Fibroblast of the aortic adventitia (primary cell): ENCODE results near the gene SP140L. TPM values are rescaled to one million over a fixed set of nuclear protein-coding genes. Genes with fewer than 3 reads are reported as not detected.
"Not testable (repeated sequence)": the region's sequence is repeated elsewhere in the genome, so short reads cannot be mapped to it uniquely, and the experiment has no call there.

ENCODE experiments used
- DNase-seq: peaks from one replicate; pipeline ENCODE4 v3.0.0-alpha.2; 2010; ENCODE audit warnings: low read depth
- H3K4me3 ChIP-seq: 2 replicates; pipeline ENCODE4 v1.5.1; 2011; ENCODE audit warnings: low read depth, mild to moderate bottlenecking, control low read depth, low read length, moderate library complexity
- total RNA-seq: library from RNA; depleted of rRNA; stranded (reverse); fragments of >200 nt; gene quantifications from 2 replicates; pipeline ENCODE4 v1.2.3, GENCODE V29; 2012; ENCODE audit warnings: low replicate concordance
- TF ChIP-seq, protein P1 (sequence below): IDR thresholded peaks from 2 replicates; pipeline ENCODE4 v1.5.1; 2011; ENCODE audit warnings: mild to moderate bottlenecking, low read length, control low read depth, inconsistent platforms; ENCODE audit not compliant: insufficient read depth

SP140L gene
- total RNA-seq, 1 donor, result 16.0 TPM

DNA sequence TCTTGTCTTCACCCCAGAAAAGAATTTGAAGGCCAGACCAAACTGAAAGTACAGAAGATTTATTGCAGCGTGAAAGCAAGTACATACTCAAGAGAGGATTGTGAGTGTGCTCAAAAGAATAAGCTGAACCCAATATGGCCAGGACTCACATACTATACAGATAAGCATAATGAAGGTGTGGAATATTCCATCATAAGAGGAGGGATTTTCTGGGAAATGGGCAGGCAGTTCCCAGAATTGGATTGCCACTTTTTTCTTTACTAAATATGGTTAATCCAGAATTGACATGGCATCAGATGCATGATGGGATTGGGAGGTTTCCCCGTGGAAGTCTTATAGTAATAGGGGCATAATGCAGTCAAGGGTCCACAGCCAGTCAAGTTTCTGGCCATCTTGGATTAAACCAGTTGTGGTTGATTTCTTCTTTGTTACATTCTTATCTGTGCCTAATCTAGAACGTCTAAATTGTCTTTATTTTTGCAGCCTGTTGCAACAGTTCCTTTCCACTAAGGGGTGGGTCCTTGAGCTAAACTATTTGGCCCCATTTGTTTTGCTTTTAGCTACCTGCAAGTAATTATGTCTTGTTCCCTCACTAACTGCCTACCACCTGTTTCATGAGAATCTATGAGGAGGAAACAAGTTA lies 9.0 kb downstream of the SP140L start:
- TF ChIP-seq, protein P1, sequence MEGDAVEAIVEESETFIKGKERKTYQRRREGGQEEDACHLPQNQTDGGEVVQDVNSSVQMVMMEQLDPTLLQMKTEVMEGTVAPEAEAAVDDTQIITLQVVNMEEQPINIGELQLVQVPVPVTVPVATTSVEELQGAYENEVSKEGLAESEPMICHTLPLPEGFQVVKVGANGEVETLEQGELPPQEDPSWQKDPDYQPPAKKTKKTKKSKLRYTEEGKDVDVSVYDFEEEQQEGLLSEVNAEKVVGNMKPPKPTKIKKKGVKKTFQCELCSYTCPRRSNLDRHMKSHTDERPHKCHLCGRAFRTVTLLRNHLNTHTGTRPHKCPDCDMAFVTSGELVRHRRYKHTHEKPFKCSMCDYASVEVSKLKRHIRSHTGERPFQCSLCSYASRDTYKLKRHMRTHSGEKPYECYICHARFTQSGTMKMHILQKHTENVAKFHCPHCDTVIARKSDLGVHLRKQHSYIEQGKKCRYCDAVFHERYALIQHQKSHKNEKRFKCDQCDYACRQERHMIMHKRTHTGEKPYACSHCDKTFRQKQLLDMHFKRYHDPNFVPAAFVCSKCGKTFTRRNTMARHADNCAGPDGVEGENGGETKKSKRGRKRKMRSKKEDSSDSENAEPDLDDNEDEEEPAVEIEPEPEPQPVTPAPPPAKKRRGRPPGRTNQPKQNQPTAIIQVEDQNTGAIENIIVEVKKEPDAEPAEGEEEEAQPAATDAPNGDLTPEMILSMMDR, result no peak
- H3K4me3 ChIP-seq, result no peak overlapping the region

DNA sequence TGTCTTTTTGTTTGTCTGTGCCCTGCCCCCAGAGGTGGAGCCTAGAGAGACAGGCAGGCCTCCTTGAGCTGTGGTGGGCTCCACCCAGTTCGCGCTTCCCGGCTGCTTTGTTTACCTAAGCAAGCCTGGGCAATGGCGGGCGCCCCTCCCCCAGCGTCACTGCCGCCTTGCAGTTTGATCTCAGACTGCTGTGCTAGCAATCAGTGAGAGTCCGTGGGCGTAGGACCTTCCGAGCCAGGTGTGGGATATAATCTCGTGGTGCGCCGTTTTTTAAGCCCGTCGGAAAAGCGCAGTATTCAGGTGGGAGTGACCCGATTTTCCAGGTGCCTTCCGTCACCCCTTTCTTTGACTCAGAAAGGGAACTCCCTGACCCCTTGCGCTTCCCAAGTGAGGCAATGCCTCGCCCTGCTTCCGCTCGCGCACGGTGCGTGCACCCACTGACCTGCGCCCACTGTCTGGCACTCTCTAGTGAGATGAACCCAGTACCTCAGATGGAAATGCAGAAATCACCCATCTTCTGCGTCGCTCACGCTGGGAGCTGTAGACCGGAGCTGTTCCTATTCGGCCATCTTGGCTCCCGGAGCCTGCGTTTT lies 15.0 kb downstream of the SP140L start:
- H3K4me3 ChIP-seq, DNase-seq: not testable (repeated sequence)

More for the DNA sequence above, 9.0 kb downstream of the SP140L start:
- no peak for DNase-seq

DNA sequence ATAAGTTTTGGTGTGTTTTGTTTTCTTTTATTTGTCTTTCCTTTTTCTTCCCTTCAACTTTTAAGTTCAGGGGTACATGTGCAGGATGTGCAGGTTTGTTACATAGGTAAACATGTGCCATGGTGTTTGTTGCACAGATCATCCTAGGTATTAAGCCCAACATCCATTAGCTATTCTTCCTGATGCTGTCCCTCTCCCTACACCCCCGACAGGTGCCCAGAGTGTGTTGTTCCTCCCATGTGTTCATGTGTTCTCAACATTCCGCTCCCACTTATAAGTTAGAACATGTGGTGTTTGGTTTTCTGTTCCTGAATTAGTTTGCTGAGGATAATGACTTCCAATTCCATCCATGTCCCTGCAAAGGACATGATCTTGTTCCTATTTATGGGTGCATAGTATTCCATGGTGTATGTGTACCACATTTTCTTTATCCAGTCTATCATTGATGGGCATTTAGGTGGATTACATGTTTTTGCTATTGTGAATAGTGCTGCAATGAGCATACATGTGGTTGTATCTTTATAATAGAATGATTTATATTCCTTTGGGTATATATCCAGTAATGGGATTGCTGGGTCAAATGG lies 16.1 kb downstream of the SP140L start:
- H3K4me3 ChIP-seq, DNase-seq: not testable (repeated sequence)

DNA sequence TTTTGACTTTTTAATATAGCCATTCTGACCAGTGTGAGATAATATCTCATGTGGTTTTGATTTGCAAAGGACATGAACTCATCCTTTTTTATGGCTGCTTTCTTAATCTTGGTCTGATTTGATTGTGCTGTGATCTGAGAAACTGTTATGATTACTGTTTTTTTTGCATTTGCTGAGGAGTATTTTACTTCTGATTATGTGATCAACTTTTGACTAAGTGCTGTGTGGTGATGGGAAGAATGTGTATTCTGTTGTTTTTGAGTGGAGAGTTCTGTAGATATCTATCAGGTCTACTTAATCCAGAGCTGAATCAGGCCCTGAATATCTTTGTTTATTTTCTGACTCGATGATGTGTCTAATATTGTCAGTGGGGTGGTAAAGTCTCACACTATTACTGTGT lies 16.8 kb downstream of the SP140L start:
- DNase-seq, result no peak
- H3K4me3 ChIP-seq, result no peak overlapping the region
- TF ChIP-seq, protein P1, result no peak

DNA sequence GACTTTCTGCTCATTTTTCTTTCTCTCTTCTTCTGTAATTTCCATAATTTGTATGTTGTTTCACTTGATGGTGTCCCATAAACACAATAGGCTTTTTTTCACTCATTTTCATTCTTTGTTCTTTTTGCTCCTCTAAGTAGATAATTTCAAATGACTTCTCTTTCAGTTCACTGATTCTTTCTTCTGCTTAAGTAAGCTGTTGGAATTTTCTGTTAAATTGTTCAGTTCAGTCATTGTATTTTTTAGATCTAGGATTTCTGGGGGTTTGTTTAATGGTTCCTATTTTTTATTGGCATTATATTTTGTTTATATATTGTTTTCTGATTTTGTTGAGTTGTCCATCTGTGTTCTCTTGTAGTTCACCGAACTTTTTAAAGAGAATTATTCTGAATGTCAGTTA lies 19.5 kb downstream of the SP140L start:
- no peak for DNase-seq
- H3K4me3 ChIP-seq, result no peak overlapping the region
- TF ChIP-seq, protein P1, result no peak

DNA sequence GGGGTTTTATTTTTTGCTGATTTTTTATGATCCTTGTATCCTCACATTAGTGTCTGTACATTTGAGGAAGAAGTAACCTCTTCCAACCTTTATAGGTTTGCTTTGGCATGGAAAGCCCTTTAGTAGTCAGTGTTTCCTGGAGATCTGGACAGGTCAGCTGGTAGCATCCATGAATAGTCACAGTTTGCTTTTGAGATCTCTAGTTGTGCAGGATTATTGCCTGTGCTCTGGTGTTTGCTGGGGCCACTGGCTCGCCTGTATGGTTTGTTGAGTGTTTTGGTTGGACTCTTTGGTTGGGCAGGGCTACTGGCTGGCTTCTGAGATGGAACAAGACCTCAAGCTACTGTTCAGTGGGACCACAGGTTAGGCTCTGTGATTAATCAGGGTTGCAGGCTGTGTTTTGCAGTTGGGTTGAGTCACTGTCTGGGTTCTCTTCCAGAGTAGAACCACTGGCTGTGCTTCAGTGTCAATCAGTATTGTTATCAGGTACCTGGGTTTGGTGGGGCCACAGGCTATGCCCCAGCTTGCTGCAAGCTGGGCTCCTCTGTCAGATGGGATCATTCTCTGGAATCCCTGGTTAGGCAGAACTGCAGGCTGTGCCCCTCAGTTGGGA lies 20.0 kb downstream of the SP140L start:
- TF ChIP-seq, protein P1, result no peak
- DNase-seq, result peak; percentile 20

DNA sequence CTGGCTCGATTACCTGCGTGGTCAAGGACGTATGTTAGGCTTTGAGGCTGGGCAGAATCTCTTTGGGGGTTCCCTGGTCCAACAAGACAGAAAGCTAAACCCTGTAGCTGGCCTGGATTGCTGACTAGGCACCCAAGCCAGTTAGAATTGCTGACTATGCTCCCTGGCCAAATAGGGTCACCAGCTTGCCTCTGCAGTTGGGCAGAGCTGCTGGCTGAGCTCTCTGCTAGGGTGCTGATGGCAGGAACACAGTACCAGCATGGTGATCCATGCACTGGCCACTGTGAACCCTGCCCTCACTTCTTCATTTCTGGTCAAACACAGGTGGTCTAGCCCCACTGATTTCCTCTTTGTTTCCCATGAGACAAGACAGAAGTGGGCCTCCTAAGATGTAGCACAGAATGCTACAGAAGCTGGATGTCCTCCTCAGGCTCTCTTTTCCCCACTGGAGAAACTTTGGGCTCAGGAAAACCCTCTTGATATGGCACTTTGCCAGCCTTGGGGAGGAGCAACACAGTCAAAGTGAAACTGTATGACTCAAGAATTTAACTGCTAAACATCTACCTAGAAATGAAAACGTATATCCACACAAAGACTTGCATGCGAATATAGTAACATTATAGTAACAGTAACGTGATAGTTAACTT lies 20.8 kb downstream of the SP140L start:
- DNase-seq, result peak; percentile 22
- no peak overlapping the region for H3K4me3 ChIP-seq
- TF ChIP-seq, protein P1, result no peak

More for the DNA sequence above, 20.0 kb downstream of the SP140L start:
- H3K4me3 ChIP-seq, result no peak overlapping the region
